ENCODE results near the gene CFAP221.

The CFAP221 gene

DNA sequence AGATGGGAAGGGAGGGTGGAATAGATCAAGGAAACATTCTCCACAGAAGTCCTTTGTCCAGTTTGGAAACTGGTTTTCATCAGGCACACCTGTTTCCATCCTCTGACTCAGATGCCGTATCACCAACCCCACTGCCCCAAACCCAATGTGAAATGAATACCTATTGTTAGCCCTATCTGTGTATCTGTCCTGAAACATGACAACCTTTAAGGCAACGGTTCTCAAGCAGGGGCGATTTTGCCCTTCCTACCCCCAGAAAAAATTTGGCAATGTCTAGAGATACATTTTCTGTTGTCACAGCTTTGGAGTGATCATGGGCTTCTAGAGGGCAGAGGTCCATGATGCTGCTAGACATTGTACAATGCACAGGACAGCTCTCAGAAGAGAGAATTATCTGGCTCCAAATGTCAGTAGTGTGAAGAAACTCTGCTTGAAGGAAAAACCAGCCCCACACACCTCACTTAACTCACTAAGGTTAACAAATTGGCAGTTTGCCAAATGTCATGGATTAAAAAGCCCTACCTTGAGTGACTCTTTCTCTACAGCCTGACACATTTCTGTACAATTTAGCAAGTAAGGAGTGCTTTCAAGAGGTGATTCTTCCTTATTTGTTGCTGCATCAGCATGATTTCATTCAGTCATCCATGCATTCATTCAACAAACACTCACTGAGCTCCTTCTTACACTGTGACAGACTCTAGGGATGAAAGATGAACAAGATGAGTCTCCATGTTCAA, 23.4 kb upstream of the CFAP221 start:
- H3K9ac ChIP-seq (ENCODE audit: low read depth, low read length): no peak overlapping the region
- H3K36me3 ChIP-seq (ENCODE audit: control insufficient read depth, insufficient read depth, low read length): no peaks in the 10 kb centered on the region
- no peak overlapping the region for H3K27ac ChIP-seq (ENCODE audit: low read depth, low read length)
- peaks cover 57% of the 10 kb centered on the region for H3K27me3 ChIP-seq (ENCODE audit: control insufficient read depth, insufficient read depth, low read length)
- no peaks in the 10 kb centered on the region for H3K9me3 ChIP-seq (ENCODE audit: control insufficient read depth, insufficient read depth, low read length)
- H3K4me1 ChIP-seq (ENCODE audit: control insufficient read depth, insufficient read depth, low read length): peaks cover 6% of the 10 kb centered on the region; the same call in 1 of the 2 replicates
- H3K4me3 ChIP-seq (ENCODE audit: low read depth, low read length): no peak overlapping the region

DNA sequence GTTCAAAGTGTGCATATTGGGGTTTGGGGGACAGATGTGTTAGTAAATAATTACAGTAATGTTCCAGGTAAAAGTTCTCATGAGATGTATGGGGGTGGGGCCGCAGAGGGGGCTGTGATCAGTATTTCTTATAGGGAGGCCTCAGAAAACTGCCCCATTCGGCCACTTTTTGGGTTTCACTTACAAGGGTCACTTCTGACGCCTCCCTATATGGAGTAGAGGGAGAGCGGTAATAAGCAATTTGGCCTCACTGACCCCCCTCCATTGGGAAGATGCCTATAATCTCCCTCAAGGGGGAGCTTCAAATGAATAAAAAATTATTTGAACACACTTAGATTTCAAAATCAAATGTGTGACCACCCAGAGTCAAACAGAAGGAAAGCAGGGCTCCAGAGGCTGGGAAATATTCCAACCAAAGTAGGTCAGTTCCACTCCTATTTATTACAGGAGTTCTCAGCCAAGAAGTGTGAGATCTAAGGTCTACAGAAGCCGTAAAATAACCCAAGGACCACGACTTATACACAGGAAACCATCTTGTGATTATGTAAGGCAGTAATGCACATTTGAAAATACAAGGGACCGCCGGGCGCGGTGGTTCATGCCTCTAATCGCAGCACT, 22.7 kb upstream of the CFAP221 start:
- Histone ChIP-seq H3K9ac (ENCODE audit: low read depth, low read length) (no peak overlapping the region), H3K4me3 (ENCODE audit: low read depth, low read length) (no peak overlapping the region), H3K4me1 (ENCODE audit: control insufficient read depth, insufficient read depth, low read length) (peaks cover 7% of the 10 kb centered on the region), H3K27ac (ENCODE audit: low read depth, low read length) (no peak overlapping the region), H3K9me3 (ENCODE audit: control insufficient read depth, insufficient read depth, low read length) (no peaks in the 10 kb centered on the region), H3K36me3 (ENCODE audit: control insufficient read depth, insufficient read depth, low read length) (no peaks in the 10 kb centered on the region), H3K27me3 (ENCODE audit: control insufficient read depth, insufficient read depth, low read length) (peaks cover 59% of the 10 kb centered on the region)

DNA sequence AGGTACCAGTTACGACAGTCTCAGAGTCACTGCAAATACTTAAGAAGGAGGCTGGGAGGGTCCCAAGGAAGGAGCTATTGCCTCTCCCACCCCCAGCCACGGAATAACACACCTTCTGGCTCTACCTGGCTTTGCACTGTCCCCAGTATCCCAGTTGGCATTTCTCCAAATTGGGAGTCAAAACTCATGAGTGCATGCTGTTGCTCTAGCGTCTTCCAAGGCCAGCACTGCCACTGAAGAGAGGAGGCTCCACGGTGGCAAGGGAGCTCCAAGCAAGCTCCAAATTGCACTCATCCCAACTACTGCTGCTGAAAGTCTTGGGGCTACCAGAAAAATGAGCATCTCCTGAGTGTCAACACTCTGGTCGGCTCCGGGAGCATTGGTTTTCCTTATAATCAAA, 21.6 kb upstream of the CFAP221 start:
- Histone ChIP-seq H3K36me3 (ENCODE audit: control insufficient read depth, insufficient read depth, low read length) (no peaks in the 10 kb centered on the region), H3K9me3 (ENCODE audit: control insufficient read depth, insufficient read depth, low read length) (no peaks in the 10 kb centered on the region), H3K4me3 (ENCODE audit: low read depth, low read length) (no peak overlapping the region), H3K27me3 (ENCODE audit: control insufficient read depth, insufficient read depth, low read length) (peaks cover 60% of the 10 kb centered on the region), H3K9ac (ENCODE audit: low read depth, low read length) (no peak overlapping the region), H3K4me1 (ENCODE audit: control insufficient read depth, insufficient read depth, low read length) (peaks cover 18% of the 10 kb centered on the region), H3K27ac (ENCODE audit: low read depth, low read length) (no peak overlapping the region)

DNA sequence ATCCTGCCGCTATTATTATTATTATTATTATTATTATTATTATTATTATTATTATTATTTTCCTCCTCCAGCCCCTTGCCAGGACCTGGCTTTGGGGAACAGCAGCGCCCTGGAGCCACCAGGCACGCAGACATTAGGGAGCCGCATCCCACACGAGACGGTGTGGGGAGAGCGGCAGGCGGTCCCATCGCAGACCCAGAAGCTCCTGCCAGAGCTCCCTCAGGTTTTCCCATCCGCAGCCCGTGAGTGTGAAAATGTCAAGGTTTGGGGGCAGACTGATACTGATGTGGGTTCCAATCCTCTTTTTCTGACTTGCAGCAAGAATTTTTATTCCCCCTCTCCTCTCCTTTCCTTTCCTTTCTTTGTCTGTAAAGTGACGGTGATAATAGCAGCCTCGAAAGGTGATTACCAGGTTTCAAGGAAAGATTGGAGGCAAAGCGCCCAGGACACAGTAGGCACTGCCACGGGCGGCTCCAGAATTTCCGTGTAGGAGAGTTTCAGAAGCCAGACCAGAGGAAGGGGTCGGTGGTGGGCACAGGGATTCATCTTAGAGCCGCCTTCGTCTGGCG, 20.8 kb upstream of the CFAP221 start:
- H3K9ac ChIP-seq (ENCODE audit: low read depth, low read length): 0 out of 2 replicates have a peak overlapping the region, but pooled peaks have one; percentile 4
- H3K9me3 ChIP-seq (ENCODE audit: control insufficient read depth, insufficient read depth, low read length): no peaks in the 10 kb centered on the region
- no peak overlapping the region for H3K27ac ChIP-seq (ENCODE audit: low read depth, low read length)
- H3K27me3 ChIP-seq (ENCODE audit: control insufficient read depth, insufficient read depth, low read length): peaks cover 65% of the 10 kb centered on the region
- no peaks in the 10 kb centered on the region for H3K36me3 ChIP-seq (ENCODE audit: control insufficient read depth, insufficient read depth, low read length)
- H3K4me3 ChIP-seq (ENCODE audit: low read depth, low read length): peak overlapping the region; percentile 66
- peaks cover 20% of the 10 kb centered on the region for H3K4me1 ChIP-seq (ENCODE audit: control insufficient read depth, insufficient read depth, low read length)

DNA sequence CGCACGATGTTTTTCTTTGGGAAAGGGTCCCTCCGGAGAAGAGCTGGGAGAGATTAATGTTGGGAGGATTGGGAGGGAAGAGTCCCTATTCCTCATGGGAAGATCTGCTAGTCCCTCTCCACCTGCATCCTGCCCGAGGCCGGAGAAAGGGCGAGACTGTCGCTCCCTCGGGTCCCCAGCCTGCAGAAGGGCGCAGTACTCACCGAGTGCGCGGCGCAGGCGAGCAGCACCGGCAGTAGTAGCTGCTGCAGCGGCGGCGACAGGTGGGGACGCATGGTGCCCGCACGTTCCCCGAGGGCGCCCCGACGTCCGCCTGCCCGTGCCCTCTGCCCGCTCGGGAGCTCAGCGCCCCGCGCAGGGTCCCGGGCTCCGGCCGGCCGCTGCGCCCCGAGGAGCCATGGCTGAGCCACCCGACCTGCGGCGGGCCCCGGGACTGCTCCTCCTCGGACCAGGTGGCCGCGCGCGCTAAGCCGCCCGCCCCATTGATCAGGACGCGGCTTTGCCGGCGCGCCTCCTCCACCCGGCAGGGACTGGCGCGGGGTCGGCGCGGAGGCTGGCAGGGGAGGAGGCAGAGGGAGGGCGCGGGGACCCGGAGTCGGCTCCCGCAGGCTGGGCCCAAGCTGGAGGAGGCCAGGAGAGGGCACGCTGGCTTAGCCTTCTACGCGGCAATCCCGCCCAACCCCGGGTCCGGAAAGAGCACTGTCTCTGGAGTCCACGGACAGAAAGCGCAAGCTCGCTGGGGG, 20.1 kb upstream of the CFAP221 start, which contains the start of gene SCTR:
TSS of gene SCTR (minus strand) at position 532 of the 743 bp plus-strand sequence. CDS start at position 275, 257 bp downstream.
- no peaks in the 10 kb centered on the region for H3K36me3 ChIP-seq (ENCODE audit: control insufficient read depth, insufficient read depth, low read length)
- no peaks in the 10 kb centered on the region for H3K9me3 ChIP-seq (ENCODE audit: control insufficient read depth, insufficient read depth, low read length)
- peaks cover 20% of the 10 kb centered on the region for H3K4me1 ChIP-seq (ENCODE audit: control insufficient read depth, insufficient read depth, low read length)
- no peak within 1 kb of the TSS for H3K27ac ChIP-seq (ENCODE audit: low read depth, low read length)
- 0 out of 2 replicates have a peak within 1 kb of the TSS, but pooled peaks have one; percentile 4 for H3K9ac ChIP-seq (ENCODE audit: low read depth, low read length)
- H3K4me3 ChIP-seq (ENCODE audit: low read depth, low read length): peak within 1 kb of the TSS; percentile 66
- H3K27me3 ChIP-seq (ENCODE audit: control insufficient read depth, insufficient read depth, low read length): peaks cover 65% of the 10 kb centered on the region

DNA sequence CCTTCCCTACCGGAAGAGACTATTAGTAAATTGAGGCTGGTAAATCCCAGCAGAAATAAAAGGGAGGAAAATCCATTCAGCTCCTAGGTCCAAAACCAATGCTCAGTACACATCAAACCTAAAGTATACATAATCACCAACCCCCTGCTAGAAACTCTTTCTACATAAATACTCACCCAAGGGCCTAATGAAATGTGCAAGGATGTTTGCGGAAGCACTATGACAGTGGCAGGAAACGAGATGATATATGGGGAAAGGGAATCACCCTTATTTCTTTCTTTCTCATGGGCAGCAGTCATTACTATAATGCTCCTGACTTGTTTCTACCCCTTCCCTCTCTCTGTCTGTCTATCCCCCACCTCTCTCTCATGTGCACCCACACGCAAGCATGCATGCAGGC, 18.6 kb upstream of the CFAP221 start:
- Histone ChIP-seq H3K27ac (ENCODE audit: low read depth, low read length) (no peak overlapping the region), H3K4me1 (ENCODE audit: control insufficient read depth, insufficient read depth, low read length) (peaks cover 20% of the 10 kb centered on the region), H3K27me3 (ENCODE audit: control insufficient read depth, insufficient read depth, low read length) (peaks cover 61% of the 10 kb centered on the region), H3K36me3 (ENCODE audit: control insufficient read depth, insufficient read depth, low read length) (no peaks in the 10 kb centered on the region), H3K9ac (ENCODE audit: low read depth, low read length) (no peak overlapping the region), H3K4me3 (ENCODE audit: low read depth, low read length) (no peak overlapping the region), H3K9me3 (ENCODE audit: control insufficient read depth, insufficient read depth, low read length) (no peaks in the 10 kb centered on the region)

DNA sequence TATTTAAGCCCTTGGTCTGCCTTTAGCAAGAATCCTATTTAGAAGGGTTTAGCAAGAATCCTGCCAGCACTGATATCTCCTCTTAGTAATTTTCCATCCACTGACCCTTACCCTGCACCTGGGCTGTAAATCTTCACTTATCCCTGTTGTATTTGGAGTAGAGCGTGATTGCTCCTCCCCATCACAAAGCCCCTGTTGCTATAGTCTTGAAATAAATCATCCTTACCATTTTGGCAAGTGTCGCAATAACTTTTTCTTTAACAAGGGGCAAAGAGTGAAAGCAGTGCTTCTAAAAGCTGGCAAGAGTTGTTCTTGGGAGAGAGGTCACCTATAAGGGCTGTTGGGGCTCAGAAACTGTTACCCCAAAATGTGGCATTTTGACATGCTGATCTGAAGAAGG, 16.2 kb upstream of the CFAP221 start:
- peaks cover 24% of the 10 kb centered on the region for H3K4me1 ChIP-seq (ENCODE audit: control insufficient read depth, insufficient read depth, low read length)
- no peaks in the 10 kb centered on the region for H3K36me3 ChIP-seq (ENCODE audit: control insufficient read depth, insufficient read depth, low read length)
- no peak overlapping the region for H3K9ac ChIP-seq (ENCODE audit: low read depth, low read length)
- no peak overlapping the region for H3K27ac ChIP-seq (ENCODE audit: low read depth, low read length)
- no peaks in the 10 kb centered on the region for H3K9me3 ChIP-seq (ENCODE audit: control insufficient read depth, insufficient read depth, low read length)
- peaks cover 37% of the 10 kb centered on the region for H3K27me3 ChIP-seq (ENCODE audit: control insufficient read depth, insufficient read depth, low read length)
- no peak overlapping the region for H3K4me3 ChIP-seq (ENCODE audit: low read depth, low read length)

DNA sequence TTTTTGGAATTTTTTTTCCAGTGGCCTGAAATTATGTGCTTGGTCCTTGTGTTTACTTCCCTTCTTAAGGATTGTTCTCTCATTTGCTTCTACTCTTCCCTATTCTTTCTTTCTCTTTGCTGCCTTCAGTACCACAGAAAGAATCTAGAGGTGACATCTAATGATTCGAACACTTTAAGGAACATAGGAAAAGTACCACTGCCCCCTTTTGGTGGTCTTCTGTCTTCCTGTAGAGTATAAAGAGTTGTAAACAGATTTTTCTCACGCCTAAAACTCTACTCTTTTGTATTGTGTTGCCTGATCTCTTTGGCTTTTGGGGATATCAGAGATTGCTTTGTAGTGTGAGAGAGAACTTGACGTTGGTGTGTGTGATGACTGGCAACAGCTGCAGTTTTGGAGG, 13.0 kb upstream of the CFAP221 start:
- Histone ChIP-seq H3K4me3 (ENCODE audit: low read depth, low read length) (no peak overlapping the region), H3K27me3 (ENCODE audit: control insufficient read depth, insufficient read depth, low read length) (peaks cover 6% of the 10 kb centered on the region), H3K9me3 (ENCODE audit: control insufficient read depth, insufficient read depth, low read length) (0 out of 2 replicates have a peak, but pooled peaks cover 3% of the 10 kb centered on the region), H3K36me3 (ENCODE audit: control insufficient read depth, insufficient read depth, low read length) (no peaks in the 10 kb centered on the region), H3K27ac (ENCODE audit: low read depth, low read length) (no peak overlapping the region), H3K9ac (ENCODE audit: low read depth, low read length) (no peak overlapping the region), H3K4me1 (ENCODE audit: control insufficient read depth, insufficient read depth, low read length) (peaks cover 27% of the 10 kb centered on the region)

DNA sequence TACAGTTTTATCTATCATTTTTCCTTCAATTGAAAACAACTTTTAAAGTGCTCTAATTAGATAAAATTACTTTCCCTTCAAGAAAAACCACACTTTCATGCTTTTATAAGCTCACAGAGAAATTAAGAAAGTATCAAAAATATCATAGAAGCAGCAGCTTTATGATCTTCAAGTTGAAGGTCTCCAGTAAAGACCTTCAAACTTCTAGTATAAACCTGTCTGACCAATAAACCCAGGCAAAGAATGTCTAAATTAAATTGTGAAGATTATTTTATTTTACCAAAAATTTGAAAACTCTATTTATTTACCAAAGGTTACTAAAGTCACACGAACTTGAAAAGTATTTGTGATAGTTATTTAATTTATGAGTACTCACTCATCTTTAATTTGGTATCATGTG, 10.7 kb upstream of the CFAP221 start:
- H3K9ac ChIP-seq (ENCODE audit: low read depth, low read length): no peak overlapping the region
- peaks cover 13% of the 10 kb centered on the region; the same call in 1 of the 2 replicates for H3K4me1 ChIP-seq (ENCODE audit: control insufficient read depth, insufficient read depth, low read length)
- no peak overlapping the region for H3K27ac ChIP-seq (ENCODE audit: low read depth, low read length)
- H3K36me3 ChIP-seq (ENCODE audit: control insufficient read depth, insufficient read depth, low read length): no peaks in the 10 kb centered on the region
- H3K9me3 ChIP-seq (ENCODE audit: control insufficient read depth, insufficient read depth, low read length): 0 out of 2 replicates have a peak, but pooled peaks cover 3% of the 10 kb centered on the region
- no peaks in the 10 kb centered on the region for H3K27me3 ChIP-seq (ENCODE audit: control insufficient read depth, insufficient read depth, low read length)
- no peak overlapping the region for H3K4me3 ChIP-seq (ENCODE audit: low read depth, low read length)

DNA sequence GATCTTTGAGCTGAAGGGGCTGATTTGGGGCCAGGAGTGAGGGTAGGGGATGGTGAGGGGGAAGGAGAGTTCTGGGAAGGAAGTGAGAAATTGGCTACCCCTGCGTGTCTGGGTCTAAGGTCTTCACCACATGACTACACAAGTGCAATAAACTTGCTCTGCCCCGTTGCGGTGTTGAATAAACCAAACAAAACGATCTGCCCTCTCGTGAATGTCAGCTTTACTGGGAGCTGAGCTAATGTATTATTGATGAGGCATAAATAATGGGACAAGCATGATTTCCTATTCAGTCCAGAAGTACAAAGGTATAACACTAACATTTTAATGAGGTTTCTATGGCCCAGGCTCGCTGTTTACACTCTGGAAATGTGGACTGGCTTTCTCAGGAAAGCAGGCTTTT, 8.0 kb upstream of the CFAP221 start:
- Histone ChIP-seq H3K9me3 (ENCODE audit: control insufficient read depth, insufficient read depth, low read length) (0 out of 2 replicates have a peak, but pooled peaks cover 3% of the 10 kb centered on the region), H3K36me3 (ENCODE audit: control insufficient read depth, insufficient read depth, low read length) (no peaks in the 10 kb centered on the region), H3K9ac (ENCODE audit: low read depth, low read length) (no peak overlapping the region), H3K27me3 (ENCODE audit: control insufficient read depth, insufficient read depth, low read length) (no peaks in the 10 kb centered on the region), H3K27ac (ENCODE audit: low read depth, low read length) (no peak overlapping the region), H3K4me3 (ENCODE audit: low read depth, low read length) (no peak overlapping the region), H3K4me1 (ENCODE audit: control insufficient read depth, insufficient read depth, low read length) (peaks cover 13% of the 10 kb centered on the region; the same call in 1 of the 2 replicates)
